ENCODE results near the gene SLC38A3. TPM values are rescaled to one million over a fixed set of nuclear protein-coding genes. Genes with fewer than 3 reads are reported as not detected.

SLC38A3 gene
- polyA plus RNA-seq, 1 donor = 3.3 TPM

DNA sequence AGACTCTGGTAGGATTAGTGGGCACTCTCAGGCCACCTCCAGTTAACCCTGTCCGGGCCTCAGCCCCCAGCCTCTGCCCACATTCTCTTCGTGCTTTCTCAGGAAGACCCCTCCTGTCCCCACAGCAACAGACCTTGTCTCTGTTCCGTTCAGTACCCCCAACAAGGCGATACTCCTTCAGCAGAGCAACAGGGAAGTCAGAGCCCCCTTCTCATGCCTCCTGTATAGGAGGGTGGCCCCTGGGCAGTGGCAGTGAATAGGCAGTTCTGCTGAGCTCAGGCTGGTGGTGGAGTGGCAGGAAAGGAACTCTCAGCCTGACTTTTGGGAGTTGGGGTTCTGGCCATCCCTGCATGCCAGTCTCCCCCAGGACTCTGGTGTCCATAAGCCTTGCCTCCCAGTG is 64.4 kb downstream of the SLC38A3 start:
- DNase-seq = no peak

DNA sequence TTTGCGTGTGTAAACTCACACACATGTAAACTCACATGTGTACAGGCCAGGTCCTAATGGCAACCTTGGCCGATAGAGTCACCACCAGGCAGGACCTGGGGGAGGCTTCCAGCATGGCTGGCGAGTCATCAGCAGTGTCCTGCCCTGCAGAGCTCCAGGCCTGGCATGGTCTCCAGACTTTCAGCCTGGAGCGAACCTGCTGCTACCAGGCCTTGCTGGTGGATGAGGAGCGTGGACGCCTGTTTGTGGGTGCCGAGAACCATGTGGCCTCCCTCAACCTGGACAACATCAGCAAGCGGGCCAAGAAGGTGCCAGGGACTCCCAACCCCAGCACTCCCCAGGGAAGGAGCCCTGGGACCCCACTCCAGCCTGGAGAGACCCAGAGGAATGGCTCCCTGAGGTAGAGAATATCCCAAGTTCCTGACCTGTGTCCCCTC is 64.9 kb downstream of the SLC38A3 start:
- no peak for DNase-seq

DNA sequence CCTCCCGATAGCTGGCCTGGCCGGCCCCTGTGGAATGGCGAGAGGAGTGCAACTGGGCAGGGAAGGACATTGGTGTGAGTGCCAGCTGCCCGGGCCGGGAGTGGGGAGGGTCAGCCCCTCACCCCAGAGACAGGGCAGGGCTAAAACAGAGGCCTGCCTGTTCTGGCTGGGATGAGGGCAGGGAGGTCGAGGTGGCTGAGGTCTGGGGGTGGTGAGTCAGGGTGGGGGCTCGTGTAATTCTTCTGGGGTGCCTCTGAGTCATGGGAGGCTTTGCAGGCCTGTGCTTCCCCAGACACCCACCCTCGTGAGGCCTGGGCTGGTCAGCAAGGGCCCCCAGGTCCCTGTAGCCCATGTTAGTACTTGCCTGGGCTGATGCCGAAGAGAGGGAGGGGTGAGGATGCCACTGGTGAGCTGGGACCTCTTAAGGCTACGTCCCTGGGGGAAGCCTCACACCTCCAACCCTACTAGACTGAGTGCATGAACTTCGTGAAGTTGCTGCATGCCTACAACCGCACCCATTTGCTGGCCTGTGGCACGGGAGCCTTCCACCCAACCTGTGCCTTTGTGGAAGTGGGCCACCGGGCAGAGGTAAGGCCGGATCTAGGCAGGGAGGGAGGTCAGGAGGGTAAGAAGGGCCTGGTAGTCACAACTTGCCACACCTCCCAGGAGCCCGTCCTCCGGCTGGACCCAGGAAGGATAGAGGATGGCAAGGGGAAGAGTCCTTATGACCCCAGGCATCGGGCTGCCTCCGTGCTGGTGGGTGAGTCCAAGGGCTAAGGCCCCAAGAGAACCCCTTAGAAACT is 65.6 kb downstream of the SLC38A3 start:
- no peak for DNase-seq

Other genes with a start within 250 kb of the SLC38A3 start
- gene RBM5, start 116.4 kb upstream of the SLC38A3 start, polyA plus RNA-seq (ENCODE audit: insufficient read length) = 179 TPM
- gene SEMA3F, start 49.9 kb upstream of the SLC38A3 start, polyA plus RNA-seq (ENCODE audit: insufficient read length) = 13.0 TPM
- gene GNAT1, start 13.7 kb upstream of the SLC38A3 start, polyA plus RNA-seq (ENCODE audit: insufficient read length) = 0.37 TPM
- gene GNAI2, start 30.9 kb downstream of the SLC38A3 start, polyA plus RNA-seq (ENCODE audit: insufficient read length) = 187 TPM
- gene SEMA3B, start 63.9 kb downstream of the SLC38A3 start, polyA plus RNA-seq (ENCODE audit: insufficient read length) = 43.9 TPM
- gene LSMEM2, start 73.8 kb downstream of the SLC38A3 start, polyA plus RNA-seq (ENCODE audit: insufficient read length) = 35.9 TPM
- gene IFRD2, start 87.2 kb downstream of the SLC38A3 start, polyA plus RNA-seq (ENCODE audit: insufficient read length) = 54.2 TPM
- gene HYAL3, start 94.1 kb downstream of the SLC38A3 start, polyA plus RNA-seq (ENCODE audit: insufficient read length) = 1.3 TPM
- 9.5 TPM for gene NAA80, start 94.1 kb downstream of the SLC38A3 start, polyA plus RNA-seq (ENCODE audit: insufficient read length)
- 2.1 TPM for gene HYAL1, start 98.3 kb downstream of the SLC38A3 start, polyA plus RNA-seq (ENCODE audit: insufficient read length)
- 39.2 TPM for gene HYAL2, start 117.5 kb downstream of the SLC38A3 start, polyA plus RNA-seq (ENCODE audit: insufficient read length)
- gene TUSC2, start 123.0 kb downstream of the SLC38A3 start, polyA plus RNA-seq (ENCODE audit: insufficient read length) = 17.7 TPM
- gene RASSF1, start 135.6 kb downstream of the SLC38A3 start, polyA plus RNA-seq (ENCODE audit: insufficient read length) = 36.3 TPM
- 1.4 TPM for gene ZMYND10, start 140.5 kb downstream of the SLC38A3 start, polyA plus RNA-seq (ENCODE audit: insufficient read length)
- gene NPRL2, start 145.5 kb downstream of the SLC38A3 start, polyA plus RNA-seq (ENCODE audit: insufficient read length) = 17.6 TPM
- gene CYB561D2, start 145.6 kb downstream of the SLC38A3 start, polyA plus RNA-seq (ENCODE audit: insufficient read length) = 8.5 TPM
- 25.7 TPM for gene TMEM115, start 154.2 kb downstream of the SLC38A3 start, polyA plus RNA-seq (ENCODE audit: insufficient read length)

All from hindlimb muscle (tissue), 1 donor.